Measurements from ENCODE around the gene RYR2.

- TF ChIP-seq, protein P1, sequence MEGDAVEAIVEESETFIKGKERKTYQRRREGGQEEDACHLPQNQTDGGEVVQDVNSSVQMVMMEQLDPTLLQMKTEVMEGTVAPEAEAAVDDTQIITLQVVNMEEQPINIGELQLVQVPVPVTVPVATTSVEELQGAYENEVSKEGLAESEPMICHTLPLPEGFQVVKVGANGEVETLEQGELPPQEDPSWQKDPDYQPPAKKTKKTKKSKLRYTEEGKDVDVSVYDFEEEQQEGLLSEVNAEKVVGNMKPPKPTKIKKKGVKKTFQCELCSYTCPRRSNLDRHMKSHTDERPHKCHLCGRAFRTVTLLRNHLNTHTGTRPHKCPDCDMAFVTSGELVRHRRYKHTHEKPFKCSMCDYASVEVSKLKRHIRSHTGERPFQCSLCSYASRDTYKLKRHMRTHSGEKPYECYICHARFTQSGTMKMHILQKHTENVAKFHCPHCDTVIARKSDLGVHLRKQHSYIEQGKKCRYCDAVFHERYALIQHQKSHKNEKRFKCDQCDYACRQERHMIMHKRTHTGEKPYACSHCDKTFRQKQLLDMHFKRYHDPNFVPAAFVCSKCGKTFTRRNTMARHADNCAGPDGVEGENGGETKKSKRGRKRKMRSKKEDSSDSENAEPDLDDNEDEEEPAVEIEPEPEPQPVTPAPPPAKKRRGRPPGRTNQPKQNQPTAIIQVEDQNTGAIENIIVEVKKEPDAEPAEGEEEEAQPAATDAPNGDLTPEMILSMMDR (IDR thresholded peaks at IDR 0.05): no peak
- no peak for TF ChIP-seq POLR2A (IDR thresholded peaks at IDR 0.05)
Observed at GRCh38 chr1:237383791-237384190, 341.8 kb downstream of the RYR2 start.

Measured in esophagus squamous epithelium (tissue), 4 donors.